GM06990 (cell line): ENCODE results near the gene HERC2.
"Not testable (repeated sequence)": the region's sequence is repeated elsewhere in the genome, so short reads cannot be mapped to it uniquely, and the experiment has no call there.

Source experiments
- DNase-seq: peaks from one replicate; pipeline ENCODE4 v3.0.0-alpha.2; 2011; ENCODE audit not compliant: insufficient read length; ENCODE audit errors: extremely low read depth
- H3K27me3 ChIP-seq: replicated peaks from 2 replicates; pipeline ENCODE4 v1.6.0; 2011; ENCODE audit warnings: low read length; ENCODE audit not compliant: control insufficient read depth, insufficient read depth
- H3K36me3 ChIP-seq: 2 replicates; pipeline ENCODE4 v1.5.1; 2011; ENCODE audit warnings: low read length; ENCODE audit not compliant: control insufficient read depth, insufficient read depth
- H3K4me3 ChIP-seq: replicated peaks from 2 replicates; pipeline ENCODE4 v1.5.1; 2011; ENCODE audit warnings: low read depth, mild to moderate bottlenecking, control low read depth, low read length
- TF ChIP-seq, protein P1 (sequence below): IDR thresholded peaks from 2 replicates; pipeline ENCODE4 v1.5.1; 2011; ENCODE audit warnings: low read length, control low read depth, mild to moderate bottlenecking, inconsistent platforms; ENCODE audit not compliant: insufficient read depth, poor library complexity, severe bottlenecking

The HERC2 gene

GRCh38 chr15:28167042-28167441 is 154.9 kb downstream of the HERC2 start:
- peaks cover 17% of the 10 kb centered on the region for H3K36me3 ChIP-seq

GRCh38 chr15:28165791-28166190 is 156.2 kb downstream of the HERC2 start:
- Histone ChIP-seq H3K36me3 (peaks cover 17% of the 10 kb centered on the region), H3K27me3 (no peaks in the 10 kb centered on the region), H3K4me3 (no peak overlapping the region)
- TF ChIP-seq, protein P1, sequence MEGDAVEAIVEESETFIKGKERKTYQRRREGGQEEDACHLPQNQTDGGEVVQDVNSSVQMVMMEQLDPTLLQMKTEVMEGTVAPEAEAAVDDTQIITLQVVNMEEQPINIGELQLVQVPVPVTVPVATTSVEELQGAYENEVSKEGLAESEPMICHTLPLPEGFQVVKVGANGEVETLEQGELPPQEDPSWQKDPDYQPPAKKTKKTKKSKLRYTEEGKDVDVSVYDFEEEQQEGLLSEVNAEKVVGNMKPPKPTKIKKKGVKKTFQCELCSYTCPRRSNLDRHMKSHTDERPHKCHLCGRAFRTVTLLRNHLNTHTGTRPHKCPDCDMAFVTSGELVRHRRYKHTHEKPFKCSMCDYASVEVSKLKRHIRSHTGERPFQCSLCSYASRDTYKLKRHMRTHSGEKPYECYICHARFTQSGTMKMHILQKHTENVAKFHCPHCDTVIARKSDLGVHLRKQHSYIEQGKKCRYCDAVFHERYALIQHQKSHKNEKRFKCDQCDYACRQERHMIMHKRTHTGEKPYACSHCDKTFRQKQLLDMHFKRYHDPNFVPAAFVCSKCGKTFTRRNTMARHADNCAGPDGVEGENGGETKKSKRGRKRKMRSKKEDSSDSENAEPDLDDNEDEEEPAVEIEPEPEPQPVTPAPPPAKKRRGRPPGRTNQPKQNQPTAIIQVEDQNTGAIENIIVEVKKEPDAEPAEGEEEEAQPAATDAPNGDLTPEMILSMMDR = no peak
- no peak for DNase-seq

More at GRCh38 chr15:28167042-28167441, 154.9 kb downstream of the HERC2 start:
- TF ChIP-seq, protein P1 = no peak
- DNase-seq = no peak
- no peak overlapping the region for H3K4me3 ChIP-seq
- H3K27me3 ChIP-seq = no peaks in the 10 kb centered on the region

GRCh38 chr15:28164876-28165275 is 157.1 kb downstream of the HERC2 start:
- DNase-seq = no peak
- Histone ChIP-seq H3K27me3 (no peaks in the 10 kb centered on the region), H3K36me3 (peaks cover 17% of the 10 kb centered on the region), H3K4me3 (no peak overlapping the region)
- TF ChIP-seq, protein P1 = no peak

DNA sequence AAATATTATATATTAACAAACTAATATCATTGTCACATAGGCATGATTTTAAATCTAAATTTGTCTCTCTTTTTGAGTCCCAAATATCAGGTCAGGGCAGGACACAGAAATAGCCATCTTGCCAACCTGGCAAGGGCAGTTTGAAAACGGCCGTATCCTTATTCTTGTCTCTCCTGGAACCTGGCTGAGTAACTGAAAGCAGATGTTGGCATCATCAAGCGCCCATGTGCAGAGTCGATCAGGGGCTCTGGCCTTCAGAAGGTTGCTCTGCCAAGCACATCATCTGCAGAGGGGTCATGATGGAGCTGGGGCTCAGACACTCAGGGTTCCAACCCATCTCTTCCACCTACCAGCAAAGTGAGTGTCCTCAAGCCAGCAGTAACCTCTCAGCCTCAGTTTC is 167.7 kb downstream of the HERC2 start:
- TF ChIP-seq, protein P1 = no peak
- Histone ChIP-seq H3K4me3 (no peak overlapping the region), H3K36me3 (no peaks in the 10 kb centered on the region; the same call in 1 of the 2 replicates), H3K27me3 (no peaks in the 10 kb centered on the region)
- DNase-seq = no peak

- TF ChIP-seq, protein P1 = no peak
- DNase-seq = no peak
- Histone ChIP-seq H3K36me3 (no peaks in the 10 kb centered on the region; the same call in 1 of the 2 replicates), H3K27me3 (no peaks in the 10 kb centered on the region), H3K4me3 (no peak overlapping the region)
Measured at GRCh38 chr15:28153492-28154119, 168.4 kb downstream of the HERC2 start.

GRCh38 chr15:28152538-28152923 is 169.4 kb downstream of the HERC2 start:
- not testable (repeated sequence) for H3K27me3 ChIP-seq

DNA sequence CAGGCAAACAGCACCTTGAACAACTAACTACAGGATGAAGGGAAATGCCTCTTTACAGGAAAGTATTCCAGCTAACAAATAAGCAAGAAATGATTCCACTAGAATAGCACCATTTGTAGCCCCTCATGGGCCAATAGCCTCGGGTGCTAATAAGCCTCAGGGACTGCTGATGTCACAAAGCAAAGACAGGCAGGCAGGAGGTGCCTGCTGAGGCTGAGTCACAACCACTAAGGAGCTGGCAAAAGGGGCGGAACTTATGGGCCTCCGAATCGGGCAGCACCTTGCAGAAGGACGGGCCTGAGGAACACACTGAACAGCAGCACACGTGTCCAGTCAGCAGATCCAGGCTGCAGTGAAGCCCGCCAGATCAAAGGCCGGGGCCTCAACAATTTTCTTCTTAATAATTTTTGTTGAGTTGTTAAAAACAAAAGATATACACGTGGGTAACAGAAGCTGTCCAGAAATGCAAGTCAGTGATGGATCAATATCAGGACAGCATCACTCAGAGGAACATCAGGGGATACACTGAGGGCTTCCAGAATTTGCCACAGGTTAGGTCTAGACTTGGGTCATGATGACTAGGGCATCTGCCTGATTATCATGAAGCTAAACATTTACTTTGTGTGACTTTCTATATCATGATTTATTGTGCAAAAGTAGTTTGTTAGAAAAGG is 170.0 kb downstream of the HERC2 start:
- not testable (repeated sequence) for H3K36me3 ChIP-seq, DNase-seq, H3K27me3 ChIP-seq, H3K4me3 ChIP-seq

More at GRCh38 chr15:28152538-28152923, 169.4 kb downstream of the HERC2 start:
- not testable (repeated sequence) for DNase-seq, H3K36me3 ChIP-seq, H3K4me3 ChIP-seq
